ENCODE results near the gene HHAT.

GRCh38 chr1:210709701-210710100 is 381.0 kb downstream of the HHAT start:
- TF ChIP-seq, protein P1, sequence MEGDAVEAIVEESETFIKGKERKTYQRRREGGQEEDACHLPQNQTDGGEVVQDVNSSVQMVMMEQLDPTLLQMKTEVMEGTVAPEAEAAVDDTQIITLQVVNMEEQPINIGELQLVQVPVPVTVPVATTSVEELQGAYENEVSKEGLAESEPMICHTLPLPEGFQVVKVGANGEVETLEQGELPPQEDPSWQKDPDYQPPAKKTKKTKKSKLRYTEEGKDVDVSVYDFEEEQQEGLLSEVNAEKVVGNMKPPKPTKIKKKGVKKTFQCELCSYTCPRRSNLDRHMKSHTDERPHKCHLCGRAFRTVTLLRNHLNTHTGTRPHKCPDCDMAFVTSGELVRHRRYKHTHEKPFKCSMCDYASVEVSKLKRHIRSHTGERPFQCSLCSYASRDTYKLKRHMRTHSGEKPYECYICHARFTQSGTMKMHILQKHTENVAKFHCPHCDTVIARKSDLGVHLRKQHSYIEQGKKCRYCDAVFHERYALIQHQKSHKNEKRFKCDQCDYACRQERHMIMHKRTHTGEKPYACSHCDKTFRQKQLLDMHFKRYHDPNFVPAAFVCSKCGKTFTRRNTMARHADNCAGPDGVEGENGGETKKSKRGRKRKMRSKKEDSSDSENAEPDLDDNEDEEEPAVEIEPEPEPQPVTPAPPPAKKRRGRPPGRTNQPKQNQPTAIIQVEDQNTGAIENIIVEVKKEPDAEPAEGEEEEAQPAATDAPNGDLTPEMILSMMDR (IDR thresholded peaks at IDR 0.05): no peak
- TF ChIP-seq POLR2A (IDR thresholded peaks at IDR 0.05): no peak

All from esophagus squamous epithelium (tissue), 4 donors.